Tibial artery (tissue), 4 donors: ENCODE measurements around the gene OGN.

Experiments used
- DNase-seq, 2 donors: peaks; one replicate each; pipeline ENCODE4 v3.0.0-alpha.2; 2019
- H3K27ac ChIP-seq, 2 donors: fragments of 200-600 bp; sonication (generic) in 1 of 2; 1 replicate in 1 of 2; 2 replicates in 1 of 2; pipeline ENCODE4 v1.5.1; 2018 to 2019; ENCODE audit warnings: mild to moderate bottlenecking in 1 of 2
- H3K27me3 ChIP-seq, 2 donors: fragments of 200-600 bp; sonication (generic) in 1 of 2; one replicate each; pipeline versions ENCODE4 v1.5.1 to v1.6.0; 2016 to 2019
- H3K36me3 ChIP-seq, 3 donors: fragments of 200-600 bp; sonication (generic) in 2 of 3; one replicate each; pipeline ENCODE4 v1.5.1; 2016 to 2019; ENCODE audit warnings: mild to moderate bottlenecking in 2 of 3
- H3K4me1 ChIP-seq, 4 donors: fragments of 200-600 bp; sonication (generic) in 2 of 4; 1 replicate in 3 of 4; 2 replicates in 1 of 4; pipeline ENCODE4 v1.5.1; 2016 to 2019
- H3K4me3 ChIP-seq, 2 donors: fragments of 200-600 bp; sonication (generic) in 1 of 2; 1 replicate in 1 of 2; 2 replicates in 1 of 2; pipeline ENCODE4 v1.5.1; 2018 to 2019; ENCODE audit warnings: mild to moderate bottlenecking in 2 of 2
- H3K9me3 ChIP-seq, 3 donors: fragments of 200-600 bp; sonication (generic) in 1 of 3; one replicate each; pipeline ENCODE4 v1.5.1; 2016 to 2019
- intact Hi-C: fragments of 100-400 bp; cut with DNase I; formaldehyde crosslinking; loops from one replicate; pipeline ENCODE4 v1.15.0; 2023; ENCODE audit warnings: low total_unique reads
- TF ChIP-seq, protein P1 (sequence below), 2 experiments: fragments of 200-600 bp in 1 of 2; fragments of 450-650 bp in 1 of 2; IDR thresholded peaks; one replicate each; pipeline ENCODE4 v1.5.1; 2017 to 2019; ENCODE audit warnings: antibody characterized with exemption in 2 of 2, mild to moderate bottlenecking in 1 of 2, moderate library complexity in 1 of 2

OGN gene

DNA sequence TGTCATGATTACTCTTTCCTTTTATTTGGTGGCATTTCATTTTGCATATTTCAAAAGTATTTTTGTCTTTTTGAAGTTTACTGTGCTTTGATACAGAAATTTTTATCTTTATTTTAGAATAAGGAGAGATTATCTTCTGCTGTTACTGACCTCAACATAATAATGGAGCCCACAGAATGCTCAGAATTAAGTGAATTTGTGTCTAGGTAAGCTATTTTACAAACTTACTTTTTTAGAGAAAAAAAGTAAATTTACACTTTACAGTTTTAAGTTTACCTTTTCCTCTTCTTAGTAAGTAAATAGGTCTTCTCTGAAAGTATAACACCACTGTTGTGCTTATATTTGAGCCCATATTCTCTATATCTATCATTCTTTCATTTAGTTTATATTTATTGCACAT is 58.8 kb downstream of the OGN start:
- Histone ChIP-seq H3K4me1 (peaks cover 0 to 24% (median 8%) of the 10 kb centered on the region in 4 donors), H3K36me3 (no peaks in the 10 kb centered on the region), H3K4me3 (no peak overlapping the region), H3K9me3 (no peaks in the 10 kb centered on the region), H3K27me3 (no peaks in the 10 kb centered on the region), H3K27ac (no peak overlapping the region)
- DNase-seq = no peak
- intact Hi-C loops = no loop called here
- TF ChIP-seq, protein P1, sequence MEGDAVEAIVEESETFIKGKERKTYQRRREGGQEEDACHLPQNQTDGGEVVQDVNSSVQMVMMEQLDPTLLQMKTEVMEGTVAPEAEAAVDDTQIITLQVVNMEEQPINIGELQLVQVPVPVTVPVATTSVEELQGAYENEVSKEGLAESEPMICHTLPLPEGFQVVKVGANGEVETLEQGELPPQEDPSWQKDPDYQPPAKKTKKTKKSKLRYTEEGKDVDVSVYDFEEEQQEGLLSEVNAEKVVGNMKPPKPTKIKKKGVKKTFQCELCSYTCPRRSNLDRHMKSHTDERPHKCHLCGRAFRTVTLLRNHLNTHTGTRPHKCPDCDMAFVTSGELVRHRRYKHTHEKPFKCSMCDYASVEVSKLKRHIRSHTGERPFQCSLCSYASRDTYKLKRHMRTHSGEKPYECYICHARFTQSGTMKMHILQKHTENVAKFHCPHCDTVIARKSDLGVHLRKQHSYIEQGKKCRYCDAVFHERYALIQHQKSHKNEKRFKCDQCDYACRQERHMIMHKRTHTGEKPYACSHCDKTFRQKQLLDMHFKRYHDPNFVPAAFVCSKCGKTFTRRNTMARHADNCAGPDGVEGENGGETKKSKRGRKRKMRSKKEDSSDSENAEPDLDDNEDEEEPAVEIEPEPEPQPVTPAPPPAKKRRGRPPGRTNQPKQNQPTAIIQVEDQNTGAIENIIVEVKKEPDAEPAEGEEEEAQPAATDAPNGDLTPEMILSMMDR (IDR thresholded peaks at IDR 0.05) = no peak

DNA sequence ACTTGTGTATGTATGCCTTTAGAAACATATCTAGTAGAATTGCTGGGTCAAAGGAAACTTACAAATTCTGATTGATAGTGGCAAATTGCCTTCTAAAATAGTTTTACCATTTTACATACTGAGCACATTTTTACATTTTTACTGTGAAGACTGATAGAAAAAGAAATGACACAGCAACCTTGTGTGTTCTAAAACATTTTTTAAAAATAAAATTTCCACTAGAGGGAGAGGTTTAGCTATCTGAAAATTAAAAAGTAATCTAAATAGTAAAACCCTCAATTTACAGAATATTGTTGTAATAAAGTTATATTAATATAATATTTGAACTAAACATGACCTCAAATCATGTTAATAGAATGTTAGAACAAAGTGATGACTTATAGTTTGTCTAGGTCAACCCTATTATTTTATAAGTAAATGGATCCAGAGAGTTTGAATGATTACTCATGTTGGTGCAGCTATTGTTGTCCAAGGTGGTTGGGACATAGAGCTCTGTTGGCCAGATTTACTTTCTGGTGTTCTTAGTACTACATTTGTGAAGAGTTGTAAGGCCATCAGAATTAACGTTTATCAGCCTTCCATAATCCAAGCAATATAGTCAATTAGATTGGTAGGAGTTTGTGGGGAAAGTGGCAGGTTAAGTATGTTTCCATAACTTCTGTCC is 61.4 kb downstream of the OGN start:
- Histone ChIP-seq H3K4me3 (no peak overlapping the region), H3K36me3 (peaks cover 0 to 9% (median 0%) of the 10 kb centered on the region in 3 donors), H3K27me3 (no peaks in the 10 kb centered on the region), H3K27ac (peak overlapping the region; percentile 54 to 66), H3K9me3 (no peaks in the 10 kb centered on the region), H3K4me1 (peaks cover 0 to 14% (median 3%) of the 10 kb centered on the region in 4 donors)
- TF ChIP-seq, protein P1 (IDR thresholded peaks at IDR 0.05) = peak; percentile 36 to 57
- intact Hi-C loops = loop anchor here (5.0 kb wide), 1 partner anchor 94 kb away; no protein-coding TSS in a partner anchor
- no peak for DNase-seq

DNA sequence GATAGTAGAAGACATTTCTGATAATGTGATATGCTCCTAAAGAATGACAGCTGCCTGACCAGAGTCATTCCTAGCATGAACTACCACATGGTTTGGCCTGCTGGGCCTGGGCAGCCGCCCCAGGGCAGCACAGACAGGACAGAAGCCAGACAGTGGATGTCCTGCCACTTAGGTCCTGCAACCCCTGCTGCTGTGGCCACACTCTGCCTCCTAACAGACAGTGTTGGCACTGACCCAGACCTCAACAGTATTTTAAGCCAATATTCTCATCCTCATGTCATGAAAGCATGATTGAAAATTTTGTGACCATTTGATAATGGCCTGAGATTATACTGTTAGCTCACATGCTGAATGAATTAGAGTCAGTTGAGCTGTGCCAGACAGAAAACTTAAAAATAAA is 62.8 kb downstream of the OGN start:
- no peaks in the 10 kb centered on the region for H3K27me3 ChIP-seq
- H3K27ac ChIP-seq = peak overlapping the region; percentile 54 to 66
- no peak for DNase-seq
- intact Hi-C loops = loop anchor here (2.0 to 5.0 kb wide), 2 partner anchors 96 to 293 kb away; no protein-coding TSS in a partner anchor
- H3K36me3 ChIP-seq = peaks cover 0 to 9% (median 0%) of the 10 kb centered on the region in 3 donors
- TF ChIP-seq, protein P1 (IDR thresholded peaks at IDR 0.05) = no peak
- no peak overlapping the region for H3K4me3 ChIP-seq
- no peaks in the 10 kb centered on the region for H3K9me3 ChIP-seq
- peaks cover 0 to 14% (median 3%) of the 10 kb centered on the region in 4 donors for H3K4me1 ChIP-seq

DNA sequence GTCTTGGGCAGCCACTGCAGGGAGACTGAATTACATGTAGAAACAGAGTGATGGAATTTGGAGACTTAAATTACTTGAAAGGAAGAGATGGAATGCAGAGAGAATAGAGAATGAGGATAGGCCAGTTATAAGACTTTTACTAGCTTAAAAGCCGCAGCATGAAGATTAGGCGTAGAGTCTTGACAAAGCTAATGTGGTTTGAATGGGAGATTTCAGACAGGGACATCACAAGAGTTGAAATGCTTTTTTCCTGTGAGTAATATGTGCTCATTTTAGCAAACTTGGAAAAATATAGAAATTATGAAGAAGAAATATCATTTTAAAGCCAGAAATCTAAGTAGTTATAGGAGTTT is 71.1 kb downstream of the OGN start:
- intact Hi-C loops = loop anchor here (2.0 kb wide), 1 partner anchor 292 kb away; no protein-coding TSS in a partner anchor
- Histone ChIP-seq H3K9me3 (no peaks in the 10 kb centered on the region), H3K4me1 (peaks cover 0 to 3% (median 0%) of the 10 kb centered on the region in 4 donors), H3K27ac (no peak overlapping the region), H3K36me3 (peaks cover 0 to 2% (median 0%) of the 10 kb centered on the region in 3 donors), H3K27me3 (no peaks in the 10 kb centered on the region), H3K4me3 (no peak overlapping the region)
- TF ChIP-seq, protein P1 (IDR thresholded peaks at IDR 0.05) = no peak
- DNase-seq = no peak
